WI38 (cell line): ENCODE results near the gene HECW1.

Experiments
- H3K4me3 ChIP-seq: 2 replicates; pipeline ENCODE4 v1.5.1; 2011; ENCODE audit warnings: low read depth, mild to moderate bottlenecking, control low read depth, low read length
- TF ChIP-seq, protein P1 (sequence below): IDR thresholded peaks from 2 replicates; pipeline ENCODE4 v1.5.1; 2012; ENCODE audit warnings: low read depth, mild to moderate bottlenecking, control low read depth, low read length

The HECW1 gene

DNA sequence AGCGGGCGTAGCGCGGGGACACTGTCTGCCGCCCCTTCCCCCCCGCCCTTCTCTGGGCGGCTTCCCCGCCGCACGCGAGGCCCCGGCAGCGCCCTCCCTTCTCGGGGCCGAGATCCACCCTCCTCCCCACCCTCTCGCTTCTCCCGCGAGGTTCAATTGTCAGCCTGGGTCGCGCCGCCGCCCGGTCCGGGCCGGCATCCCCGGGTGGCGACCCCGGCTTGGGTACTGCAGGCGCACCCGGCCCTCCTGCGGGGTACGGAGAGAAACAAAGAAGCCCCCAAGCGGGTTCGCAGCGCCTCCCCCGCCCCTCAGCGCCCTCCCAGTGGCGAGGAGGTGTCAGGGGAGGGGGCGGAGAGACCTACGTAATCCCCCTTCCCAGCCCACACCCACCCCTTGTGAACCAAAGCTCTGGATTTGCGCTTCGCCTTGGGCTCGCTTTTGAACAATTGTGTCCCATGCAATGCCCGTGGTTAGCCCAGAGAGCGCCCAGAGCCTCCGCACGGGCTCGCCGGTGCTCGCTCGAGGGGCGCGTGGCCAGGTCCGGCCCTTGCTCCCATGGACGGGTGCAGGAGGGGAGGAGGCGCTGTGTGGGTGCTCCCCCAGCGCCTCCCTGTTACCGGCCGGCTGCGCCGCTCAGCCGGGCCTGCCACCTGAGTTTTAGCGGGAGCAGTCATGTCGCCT is 634 bp downstream of the HECW1 start:
- TF ChIP-seq, protein P1, sequence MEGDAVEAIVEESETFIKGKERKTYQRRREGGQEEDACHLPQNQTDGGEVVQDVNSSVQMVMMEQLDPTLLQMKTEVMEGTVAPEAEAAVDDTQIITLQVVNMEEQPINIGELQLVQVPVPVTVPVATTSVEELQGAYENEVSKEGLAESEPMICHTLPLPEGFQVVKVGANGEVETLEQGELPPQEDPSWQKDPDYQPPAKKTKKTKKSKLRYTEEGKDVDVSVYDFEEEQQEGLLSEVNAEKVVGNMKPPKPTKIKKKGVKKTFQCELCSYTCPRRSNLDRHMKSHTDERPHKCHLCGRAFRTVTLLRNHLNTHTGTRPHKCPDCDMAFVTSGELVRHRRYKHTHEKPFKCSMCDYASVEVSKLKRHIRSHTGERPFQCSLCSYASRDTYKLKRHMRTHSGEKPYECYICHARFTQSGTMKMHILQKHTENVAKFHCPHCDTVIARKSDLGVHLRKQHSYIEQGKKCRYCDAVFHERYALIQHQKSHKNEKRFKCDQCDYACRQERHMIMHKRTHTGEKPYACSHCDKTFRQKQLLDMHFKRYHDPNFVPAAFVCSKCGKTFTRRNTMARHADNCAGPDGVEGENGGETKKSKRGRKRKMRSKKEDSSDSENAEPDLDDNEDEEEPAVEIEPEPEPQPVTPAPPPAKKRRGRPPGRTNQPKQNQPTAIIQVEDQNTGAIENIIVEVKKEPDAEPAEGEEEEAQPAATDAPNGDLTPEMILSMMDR: no peak
- peak overlapping the region; percentile 64 for H3K4me3 ChIP-seq

DNA sequence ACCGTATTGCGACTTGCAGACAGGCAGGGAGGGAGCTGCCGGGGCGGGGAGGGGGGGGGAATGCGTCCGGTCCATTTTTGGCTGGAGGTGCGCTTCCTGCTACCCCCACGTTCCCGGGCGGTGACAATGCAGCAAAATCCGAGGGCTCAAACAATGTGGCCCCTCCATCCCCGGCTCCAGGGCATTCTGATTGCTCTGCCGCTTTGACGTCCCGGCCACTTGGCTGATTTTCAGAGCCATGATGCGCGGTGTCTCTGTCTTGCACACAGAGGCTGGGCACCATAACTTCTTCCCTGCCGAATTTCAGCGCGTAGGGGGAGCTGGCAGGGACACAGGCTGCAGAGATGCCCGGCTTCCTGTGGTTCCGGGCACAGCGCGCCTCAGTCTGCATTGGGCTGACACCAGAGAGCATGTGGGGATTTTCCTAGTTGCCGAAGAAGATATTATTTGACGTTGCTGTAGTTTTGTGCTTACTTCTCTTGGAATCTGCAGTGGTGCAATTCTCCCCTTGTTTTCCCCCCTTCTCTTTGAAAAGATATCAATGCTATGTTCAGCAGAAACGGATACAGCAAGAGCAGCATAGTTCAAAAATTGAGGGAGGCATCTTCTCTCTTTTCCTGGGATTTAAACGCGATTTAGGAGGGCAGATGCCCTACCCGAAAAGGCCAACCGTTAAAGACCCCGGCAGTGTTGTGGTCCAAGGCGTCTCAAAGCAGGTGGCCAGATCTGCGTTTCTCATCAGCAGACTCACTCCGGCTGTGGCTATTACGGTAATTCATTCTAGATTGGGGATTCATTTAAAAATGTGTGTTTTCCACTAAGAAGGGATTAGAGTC is 1.4 kb downstream of the HECW1 start:
- peak overlapping the region; percentile 64 for H3K4me3 ChIP-seq
- TF ChIP-seq, protein P1: no peak

DNA sequence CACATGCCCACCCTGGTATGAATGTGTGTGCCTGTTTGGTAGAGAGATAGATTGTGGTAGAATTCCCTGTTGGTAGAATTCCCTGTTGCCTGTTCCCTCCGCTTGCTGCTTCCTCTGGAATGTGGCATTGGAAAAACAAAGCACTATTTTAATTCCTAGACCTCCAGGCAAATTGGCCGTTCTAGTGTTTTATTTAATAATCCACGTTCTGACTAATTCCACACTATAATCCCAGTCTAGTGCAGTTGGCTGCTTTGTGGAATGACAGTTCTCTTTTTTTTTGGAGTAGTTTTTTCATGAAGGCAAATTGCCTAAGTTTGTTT is 2.0 kb downstream of the HECW1 start:
- H3K4me3 ChIP-seq: peak overlapping the region; percentile 64
- TF ChIP-seq, protein P1: no peak

DNA sequence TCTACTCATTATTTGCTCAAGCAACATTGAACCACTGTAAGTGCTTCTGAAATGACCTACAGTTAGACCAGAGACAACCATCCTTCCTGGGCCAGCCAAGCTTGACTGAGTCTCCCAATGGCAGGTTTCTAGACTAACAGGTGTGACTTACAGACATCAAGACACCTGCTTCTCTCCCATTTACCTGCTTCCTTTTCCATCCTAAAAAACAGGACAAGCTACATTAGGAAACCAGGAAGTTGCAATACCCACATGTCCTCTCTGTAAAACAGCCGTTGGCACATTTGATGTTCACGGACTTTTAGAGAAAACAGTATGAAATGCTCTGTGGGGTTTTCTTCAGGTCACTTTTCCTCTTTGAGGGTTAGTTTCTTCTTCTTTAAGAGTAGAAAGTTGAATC is 4.0 kb downstream of the HECW1 start:
- TF ChIP-seq, protein P1: no peak
- H3K4me3 ChIP-seq: no peak overlapping the region

DNA sequence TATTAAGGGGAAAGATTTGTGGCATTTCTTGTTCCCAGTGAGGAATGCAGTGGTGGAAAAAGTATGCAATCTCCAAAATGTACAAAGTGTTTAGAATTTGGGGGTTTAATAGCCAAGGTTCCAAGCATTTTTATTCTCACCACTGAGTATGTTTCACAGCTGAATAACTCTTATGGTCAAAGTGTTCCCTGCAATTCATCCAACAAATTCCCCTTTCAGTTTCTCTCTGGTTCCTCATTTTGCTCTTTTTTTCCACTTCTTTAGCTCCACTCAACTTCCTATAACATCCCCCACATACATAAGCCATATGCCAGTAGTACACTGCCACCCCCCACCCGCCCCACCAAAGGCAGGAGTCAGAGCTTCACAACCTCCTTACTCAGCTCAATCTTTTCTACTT is 4.6 kb downstream of the HECW1 start:
- TF ChIP-seq, protein P1: no peak

DNA sequence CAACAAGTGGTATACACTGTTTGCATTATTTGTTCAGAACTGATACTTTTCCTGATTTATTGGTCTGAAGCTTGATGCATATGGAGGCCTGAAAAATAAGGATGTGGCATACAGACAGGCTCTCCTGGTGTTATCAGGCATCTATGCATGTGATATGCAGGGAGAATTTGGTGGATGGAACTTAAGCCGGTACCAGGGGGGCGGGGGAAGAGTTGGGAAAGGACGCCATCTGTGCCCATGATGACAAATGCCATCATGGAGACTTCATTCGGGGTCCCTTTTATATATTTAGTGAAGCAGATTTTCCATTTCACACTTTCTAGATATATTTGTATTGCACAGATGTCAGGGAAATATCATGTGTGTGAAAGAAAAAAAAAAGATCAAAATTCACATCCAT is 5.4 kb downstream of the HECW1 start:
- TF ChIP-seq, protein P1: no peak
- no peak overlapping the region for H3K4me3 ChIP-seq

More for the DNA sequence above, 4.6 kb downstream of the HECW1 start:
- H3K4me3 ChIP-seq: no peak overlapping the region; the same call in 1 of the 2 replicates

DNA sequence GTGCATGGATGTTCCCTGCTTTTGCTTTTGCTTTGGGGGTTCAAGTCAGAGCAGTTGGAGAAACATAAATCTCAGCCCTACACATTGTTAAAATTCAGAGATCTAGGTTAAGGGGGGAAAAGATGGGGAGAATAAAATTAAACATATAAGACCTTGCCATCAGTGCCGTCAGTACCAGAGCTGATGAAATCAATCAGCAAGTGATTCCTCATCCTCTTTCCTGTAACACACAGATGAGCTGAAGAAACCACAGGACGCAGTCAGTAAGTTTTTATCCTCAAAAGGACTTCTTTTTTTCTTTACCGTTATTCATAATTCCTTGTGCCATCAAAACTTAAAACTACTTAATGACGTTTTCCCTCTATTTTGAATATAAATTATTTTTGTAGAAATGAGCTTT is 5.9 kb downstream of the HECW1 start:
- H3K4me3 ChIP-seq: no peak overlapping the region
- TF ChIP-seq, protein P1: no peak
